ENCODE results near the gene SPAG6.
"Not testable (repeated sequence)": the region's sequence is repeated elsewhere in the genome, so short reads cannot be mapped to it uniquely, and the experiment has no call there.

SPAG6 gene

GRCh38 chr10:22341190-22341925 lies 3.9 kb upstream of the SPAG6 start:
- no peak for DNase-seq (ENCODE audit: low read depth in 2 of 2)

GRCh38 chr10:22341926-22342196 lies 3.4 kb upstream of the SPAG6 start:
- DNase-seq (ENCODE audit: low read depth in 2 of 2), result no peak

- DNase-seq (ENCODE audit: low read depth in 2 of 2), result no peak
Observed at GRCh38 chr10:22342421-22342820, 2.9 kb upstream of the SPAG6 start.

- DNase-seq (ENCODE audit: low read depth in 2 of 2), result no peak
Observed at GRCh38 chr10:22343731-22344130, 1.6 kb upstream of the SPAG6 start.

GRCh38 chr10:22344249-22344648 lies 1.0 kb upstream of the SPAG6 start:
- DNase-seq (ENCODE audit: low read depth in 2 of 2), result no peak

- no peak for DNase-seq (ENCODE audit: low read depth in 2 of 2)
Observed at GRCh38 chr10:22344781-22345300, 455 bp upstream of the SPAG6 start.

GRCh38 chr10:22346096-22346661 lies 883 bp downstream of the SPAG6 start:
- DNase-seq (ENCODE audit: low read depth in 2 of 2), result no peak

GRCh38 chr10:22349755-22350154 lies 4.5 kb downstream of the SPAG6 start:
- DNase-seq (ENCODE audit: low read depth in 2 of 2), result no peak

GRCh38 chr10:22351131-22351703 lies 5.9 kb downstream of the SPAG6 start:
- no peak for DNase-seq (ENCODE audit: low read depth in 2 of 2)

GRCh38 chr10:22356324-22356873 lies 11.1 kb downstream of the SPAG6 start:
- DNase-seq (ENCODE audit: low read depth in 2 of 2), result no peak

- not testable (repeated sequence) for DNase-seq (ENCODE audit: low read depth in 2 of 2)
Observed at GRCh38 chr10:22357770-22358169, 12.5 kb downstream of the SPAG6 start.

GRCh38 chr10:22363305-22363704 lies 18.0 kb downstream of the SPAG6 start:
- no peak for DNase-seq (ENCODE audit: low read depth in 2 of 2)

- no peak for DNase-seq (ENCODE audit: low read depth in 2 of 2)
Observed at GRCh38 chr10:22364407-22365140, 19.3 kb downstream of the SPAG6 start.

- no peak for DNase-seq (ENCODE audit: low read depth in 2 of 2)
Observed at GRCh38 chr10:22365233-22365632, 19.9 kb downstream of the SPAG6 start.

GRCh38 chr10:22365644-22366434 lies 20.5 kb downstream of the SPAG6 start:
- DNase-seq (ENCODE audit: low read depth in 2 of 2), result no peak

GRCh38 chr10:22366435-22366703 lies 21.1 kb downstream of the SPAG6 start:
- no peak for DNase-seq (ENCODE audit: low read depth in 2 of 2)

GRCh38 chr10:22366771-22367170 lies 21.5 kb downstream of the SPAG6 start:
- no peak for DNase-seq (ENCODE audit: low read depth in 2 of 2)

GRCh38 chr10:22367471-22367870 lies 22.2 kb downstream of the SPAG6 start:
- no peak for DNase-seq (ENCODE audit: low read depth in 2 of 2)

- no peak for DNase-seq (ENCODE audit: low read depth in 2 of 2)
Observed at GRCh38 chr10:22368402-22368801, 23.1 kb downstream of the SPAG6 start.

- no peak for DNase-seq (ENCODE audit: low read depth in 2 of 2)
Observed at GRCh38 chr10:22368981-22369380, 23.7 kb downstream of the SPAG6 start.

GRCh38 chr10:22369434-22370072 lies 24.3 kb downstream of the SPAG6 start:
- DNase-seq (ENCODE audit: low read depth in 2 of 2), result no peak
